GM12801 (cell line): ENCODE data around the gene APLNR.

Source experiments
- TF ChIP-seq, protein P1 (sequence below): IDR thresholded peaks from one replicate; pipeline ENCODE4 v1.5.1; 2011; ENCODE audit warnings: control low read depth; ENCODE audit not compliant: insufficient read length; ENCODE audit errors: extremely low read depth

APLNR gene

GRCh38 chr11:57224128-57224527 lies 12.9 kb downstream of the APLNR start:
- TF ChIP-seq, protein P1, sequence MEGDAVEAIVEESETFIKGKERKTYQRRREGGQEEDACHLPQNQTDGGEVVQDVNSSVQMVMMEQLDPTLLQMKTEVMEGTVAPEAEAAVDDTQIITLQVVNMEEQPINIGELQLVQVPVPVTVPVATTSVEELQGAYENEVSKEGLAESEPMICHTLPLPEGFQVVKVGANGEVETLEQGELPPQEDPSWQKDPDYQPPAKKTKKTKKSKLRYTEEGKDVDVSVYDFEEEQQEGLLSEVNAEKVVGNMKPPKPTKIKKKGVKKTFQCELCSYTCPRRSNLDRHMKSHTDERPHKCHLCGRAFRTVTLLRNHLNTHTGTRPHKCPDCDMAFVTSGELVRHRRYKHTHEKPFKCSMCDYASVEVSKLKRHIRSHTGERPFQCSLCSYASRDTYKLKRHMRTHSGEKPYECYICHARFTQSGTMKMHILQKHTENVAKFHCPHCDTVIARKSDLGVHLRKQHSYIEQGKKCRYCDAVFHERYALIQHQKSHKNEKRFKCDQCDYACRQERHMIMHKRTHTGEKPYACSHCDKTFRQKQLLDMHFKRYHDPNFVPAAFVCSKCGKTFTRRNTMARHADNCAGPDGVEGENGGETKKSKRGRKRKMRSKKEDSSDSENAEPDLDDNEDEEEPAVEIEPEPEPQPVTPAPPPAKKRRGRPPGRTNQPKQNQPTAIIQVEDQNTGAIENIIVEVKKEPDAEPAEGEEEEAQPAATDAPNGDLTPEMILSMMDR, result no peak

- TF ChIP-seq, protein P1, result no peak
Measured at GRCh38 chr11:57223601-57224000, 13.4 kb downstream of the APLNR start.

- TF ChIP-seq, protein P1, result no peak
Measured at GRCh38 chr11:57222239-57222638, 14.8 kb downstream of the APLNR start.

GRCh38 chr11:57219021-57219627 lies 17.9 kb downstream of the APLNR start:
- TF ChIP-seq, protein P1, result no peak

DNA sequence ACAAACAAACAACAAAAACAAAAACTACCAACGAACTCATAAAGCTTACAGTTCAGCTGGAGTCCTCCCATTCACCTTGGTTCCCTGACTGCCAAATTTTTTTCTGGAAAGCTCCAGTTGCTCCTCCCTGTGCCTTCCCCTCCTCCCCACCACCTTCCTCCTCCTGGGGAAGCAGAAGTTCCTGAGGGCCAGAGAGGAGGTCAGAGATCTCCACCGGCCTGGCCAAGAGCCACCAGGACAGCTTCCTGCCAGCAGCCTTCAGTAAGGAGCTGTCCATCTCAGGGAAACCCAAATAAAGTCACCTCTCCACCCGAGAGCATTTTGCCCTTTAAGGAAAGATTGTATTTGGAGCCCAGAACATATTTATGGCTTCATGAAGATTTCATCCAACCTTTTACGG lies 20.0 kb downstream of the APLNR start:
- TF ChIP-seq, protein P1, result no peak

GRCh38 chr11:57216463-57216862 lies 20.6 kb downstream of the APLNR start:
- TF ChIP-seq, protein P1, result no peak

DNA sequence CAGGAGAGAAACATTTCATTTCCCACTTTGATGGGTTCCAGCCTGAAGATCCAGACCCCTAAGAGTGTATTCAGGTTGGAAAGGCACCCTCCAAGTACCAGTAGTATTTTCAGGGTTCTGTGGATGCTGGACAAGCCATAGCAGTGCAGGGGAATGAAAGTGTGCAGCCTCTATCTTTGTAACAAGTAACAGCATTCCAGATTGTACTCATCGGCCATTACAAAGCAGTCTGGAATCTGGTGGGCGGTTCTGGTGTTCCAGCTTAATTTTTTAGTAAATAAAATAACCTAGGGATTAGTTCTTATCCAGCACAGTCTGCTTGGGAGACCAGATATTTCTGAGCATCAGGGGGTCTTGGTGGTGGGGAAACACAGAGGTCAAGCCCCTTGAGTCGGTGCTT lies 22.6 kb downstream of the APLNR start:
- TF ChIP-seq, protein P1, result no peak
